GM23248 (cell line): ENCODE results near the gene EIF1.

Experiments
- EZH2 ChIP-seq: fragments of 200-600 bp; sonication (generic); IDR thresholded peaks from 2 replicates; pipeline ENCODE4 v1.6.1; 2018; ENCODE audit warnings: antibody characterized with exemption, mild to moderate bottlenecking; ENCODE audit not compliant: insufficient read depth, poor library complexity, severe bottlenecking
- EZH2phosphoT487 ChIP-seq: fragments of 200-600 bp; sonication (generic); IDR thresholded peaks from 2 replicates; pipeline ENCODE4 v1.6.1; 2018; ENCODE audit warnings: antibody characterized with exemption, moderate library complexity, mild to moderate bottlenecking, low read depth; ENCODE audit not compliant: insufficient read depth

DNA sequence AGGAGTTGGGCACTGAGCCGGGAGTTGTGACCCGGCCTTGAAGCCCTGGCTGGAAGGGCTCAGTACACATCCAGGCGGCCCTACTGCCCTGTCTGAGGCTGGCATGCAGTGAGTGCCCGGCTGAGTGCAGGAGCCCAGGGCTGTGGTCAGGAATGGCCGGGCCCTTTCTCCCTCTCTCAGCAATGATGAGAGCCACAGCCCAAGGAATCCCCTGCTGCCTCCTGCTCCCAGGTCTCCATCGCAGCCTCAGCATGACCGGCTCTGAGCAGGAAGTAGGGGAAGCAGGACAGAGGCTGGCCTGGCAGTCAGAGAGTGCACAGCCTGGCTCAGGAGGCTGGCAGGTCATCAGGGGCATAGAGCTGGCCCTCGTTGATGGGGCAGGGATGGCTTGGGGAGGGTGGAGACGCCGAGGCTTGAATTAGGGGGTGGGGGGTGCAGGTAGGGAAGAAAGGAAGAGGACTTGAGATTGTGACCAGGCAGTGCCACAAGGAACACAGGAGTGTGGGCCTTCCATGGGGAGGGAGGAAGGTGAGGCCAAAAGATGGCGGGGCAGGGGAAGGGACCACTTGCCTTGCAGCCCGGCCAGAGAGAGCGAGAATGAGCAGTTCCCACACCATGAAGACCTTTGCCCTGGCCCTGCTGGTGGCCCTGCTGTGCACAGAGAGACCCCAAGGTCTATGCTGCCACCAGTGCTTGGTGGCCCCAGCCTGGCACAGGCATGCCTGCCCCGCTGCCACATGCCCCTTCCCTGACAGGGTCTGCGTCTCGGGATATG is 32.2 kb upstream of the EIF1 start:
- TF ChIP-seq EZH2 (no peak), EZH2phosphoT487 (no peak)
